Mucosa of gallbladder (tissue), 1 donor: ENCODE measurements around the gene SDK2. TPM values are rescaled to one million over a fixed set of nuclear protein-coding genes. Genes with fewer than 3 reads are reported as not detected.

Source experiments
- DNase-seq: peaks from one replicate; pipeline ENCODE4 v3.0.0-alpha.2; 2020; ENCODE audit warnings: low spot score
- total RNA-seq: library from RNA; stranded (reverse); gene quantifications from one replicate; pipeline ENCODE4 v1.2.1, GENCODE V29; 2021
- donor health status: DM: no; HTN: no; CAD: no.

SDK2 gene
- total RNA-seq, 1 donor from 2014 or later = 12.9 TPM

GRCh38 chr17:73588301-73588846, 55.9 kb downstream of the SDK2 start:
- DNase-seq = no peak

GRCh38 chr17:73586921-73587602, 57.2 kb downstream of the SDK2 start:
- no peak for DNase-seq

GRCh38 chr17:73586275-73586832, 57.9 kb downstream of the SDK2 start:
- DNase-seq = no peak

GRCh38 chr17:73585583-73585982, 58.7 kb downstream of the SDK2 start:
- no peak for DNase-seq

- no peak for DNase-seq
Observed at GRCh38 chr17:73584987-73585386, 59.3 kb downstream of the SDK2 start.

- no peak for DNase-seq
Observed at GRCh38 chr17:73584049-73584448, 60.2 kb downstream of the SDK2 start.

- DNase-seq = no peak
Observed at GRCh38 chr17:73582821-73583220, 61.4 kb downstream of the SDK2 start.

- DNase-seq = no peak
Observed at GRCh38 chr17:73582359-73582758, 61.9 kb downstream of the SDK2 start.

- DNase-seq = no peak
Observed at GRCh38 chr17:73581379-73581778, 62.9 kb downstream of the SDK2 start.

- no peak for DNase-seq
Observed at GRCh38 chr17:73580073-73580710, 64.1 kb downstream of the SDK2 start.

GRCh38 chr17:73576556-73577098, 67.6 kb downstream of the SDK2 start:
- no peak for DNase-seq

- no peak for DNase-seq
Observed at GRCh38 chr17:73575470-73576221, 68.6 kb downstream of the SDK2 start.

- no peak for DNase-seq
Observed at GRCh38 chr17:73571511-73572130, 72.6 kb downstream of the SDK2 start.

- no peak for DNase-seq
Observed at GRCh38 chr17:73569762-73570319, 74.4 kb downstream of the SDK2 start.

- no peak for DNase-seq
Observed at GRCh38 chr17:73568934-73569333, 75.3 kb downstream of the SDK2 start.

- DNase-seq = no peak
Observed at GRCh38 chr17:73566905-73567782, 77.1 kb downstream of the SDK2 start.

- no peak for DNase-seq
Observed at GRCh38 chr17:73564843-73565242, 79.4 kb downstream of the SDK2 start.

- no peak for DNase-seq
Observed at GRCh38 chr17:73562896-73563295, 81.3 kb downstream of the SDK2 start.

GRCh38 chr17:73561111-73561510, 83.1 kb downstream of the SDK2 start:
- DNase-seq = no peak

- DNase-seq = no peak
Observed at GRCh38 chr17:73560661-73561060, 83.6 kb downstream of the SDK2 start.
